Endothelial cell (in vitro differentiated cells): ENCODE measurements around the gene LRRC30. TPM values are rescaled to one million over a fixed set of nuclear protein-coding genes. Genes with fewer than 3 reads are reported as not detected.

Experiments used
- DNase-seq: peaks from one replicate; pipeline ENCODE4 v3.0.0; 2021; ENCODE audit warnings: low spot score
- H3K27ac Mint-ChIP-seq: one replicate; pipeline ENCODE4 v1.8.0; 2021; ENCODE audit warnings: mixed read lengths, inconsistent platforms; ENCODE audit not compliant: unreplicated experiment
- H3K27me3 Mint-ChIP-seq: one replicate; pipeline ENCODE4 v1.8.0; 2021; ENCODE audit warnings: mild to moderate bottlenecking, moderate library complexity, mixed read lengths, inconsistent platforms; ENCODE audit not compliant: unreplicated experiment
- H3K36me3 Mint-ChIP-seq: one replicate; pipeline ENCODE4 v1.8.0; 2021; ENCODE audit warnings: mild to moderate bottlenecking, low read depth, mixed read lengths, inconsistent platforms; ENCODE audit not compliant: unreplicated experiment
- H3K4me1 Mint-ChIP-seq: one replicate; pipeline ENCODE4 v1.8.0; 2021; ENCODE audit warnings: mild to moderate bottlenecking, mixed read lengths, inconsistent platforms; ENCODE audit not compliant: unreplicated experiment
- H3K4me3 Mint-ChIP-seq: one replicate; pipeline ENCODE4 v1.8.0; 2021; ENCODE audit warnings: mild to moderate bottlenecking, mixed read lengths, inconsistent platforms; ENCODE audit not compliant: unreplicated experiment
- H3K9me3 Mint-ChIP-seq: one replicate; pipeline ENCODE4 v1.8.0; 2021; ENCODE audit warnings: mixed read lengths, inconsistent platforms; ENCODE audit not compliant: unreplicated experiment
- total RNA-seq: library from RNA; stranded (reverse); fragmentation: NEBNext Ultra II Directional; extraction: Animal tissue kit (Norgen Biotek cat#: 25700); gene quantifications from one replicate; pipeline ENCODE4 v1.2.1, GENCODE V29; 2021; ENCODE audit not compliant: unreplicated experiment
- TF ChIP-seq, protein P1 (sequence below): fragments of 200-600 bp; sonication (generic); IDR thresholded peaks from one replicate; pipeline ENCODE4 v1.5.0; 2021; ENCODE audit warnings: antibody characterized with exemption; ENCODE audit not compliant: unreplicated experiment

The LRRC30 gene
- total RNA-seq, 1 donor from 2014 or later, result not detected

- DNase-seq, result no peak
- H3K4me3 Mint-ChIP-seq, result no peak overlapping the region
- H3K9me3 Mint-ChIP-seq, result no peaks in the 10 kb centered on the region
- TF ChIP-seq, protein P1, sequence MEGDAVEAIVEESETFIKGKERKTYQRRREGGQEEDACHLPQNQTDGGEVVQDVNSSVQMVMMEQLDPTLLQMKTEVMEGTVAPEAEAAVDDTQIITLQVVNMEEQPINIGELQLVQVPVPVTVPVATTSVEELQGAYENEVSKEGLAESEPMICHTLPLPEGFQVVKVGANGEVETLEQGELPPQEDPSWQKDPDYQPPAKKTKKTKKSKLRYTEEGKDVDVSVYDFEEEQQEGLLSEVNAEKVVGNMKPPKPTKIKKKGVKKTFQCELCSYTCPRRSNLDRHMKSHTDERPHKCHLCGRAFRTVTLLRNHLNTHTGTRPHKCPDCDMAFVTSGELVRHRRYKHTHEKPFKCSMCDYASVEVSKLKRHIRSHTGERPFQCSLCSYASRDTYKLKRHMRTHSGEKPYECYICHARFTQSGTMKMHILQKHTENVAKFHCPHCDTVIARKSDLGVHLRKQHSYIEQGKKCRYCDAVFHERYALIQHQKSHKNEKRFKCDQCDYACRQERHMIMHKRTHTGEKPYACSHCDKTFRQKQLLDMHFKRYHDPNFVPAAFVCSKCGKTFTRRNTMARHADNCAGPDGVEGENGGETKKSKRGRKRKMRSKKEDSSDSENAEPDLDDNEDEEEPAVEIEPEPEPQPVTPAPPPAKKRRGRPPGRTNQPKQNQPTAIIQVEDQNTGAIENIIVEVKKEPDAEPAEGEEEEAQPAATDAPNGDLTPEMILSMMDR, result no peak
- H3K27me3 Mint-ChIP-seq, result peaks cover 2% of the 10 kb centered on the region
- no peaks in the 10 kb centered on the region for H3K36me3 Mint-ChIP-seq
- no peak overlapping the region for H3K27ac Mint-ChIP-seq
- H3K4me1 Mint-ChIP-seq, result peaks cover 32% of the 10 kb centered on the region
Observed at GRCh38 chr18:7281579-7281978, 50.7 kb downstream of the LRRC30 start.

Other genes with a start within 250 kb of the LRRC30 start
- 8.7 TPM for gene LAMA1, start 113.3 kb upstream of the LRRC30 start, total RNA-seq